CD4-positive, alpha-beta T cell treated with Interleukin-17A for 4 hours (primary cell): ENCODE results near the gene CCDC88C.
"Not testable (repeated sequence)": the region's sequence is repeated elsewhere in the genome, so short reads cannot be mapped to it uniquely, and the experiment has no call there.

Experiments used
- DNase-seq: peaks from one replicate; pipeline ENCODE4 v3.0.0-alpha.2; 2020; ENCODE audit warnings: mixed read lengths

The CCDC88C gene

GRCh38 chr14:91284791-91285548, 132.7 kb downstream of the CCDC88C start:
- no peak for DNase-seq

GRCh38 chr14:91284146-91284790, 133.4 kb downstream of the CCDC88C start:
- no peak for DNase-seq

GRCh38 chr14:91283666-91284065, 134.0 kb downstream of the CCDC88C start:
- DNase-seq: no peak

GRCh38 chr14:91282954-91283645, 134.5 kb downstream of the CCDC88C start:
- DNase-seq: no peak

GRCh38 chr14:91281346-91281745, 136.3 kb downstream of the CCDC88C start:
- DNase-seq: no peak

GRCh38 chr14:91280129-91280528, 137.5 kb downstream of the CCDC88C start:
- DNase-seq: no peak

GRCh38 chr14:91279354-91279753, 138.3 kb downstream of the CCDC88C start:
- DNase-seq: no peak

- DNase-seq: no peak
Measured at GRCh38 chr14:91278383-91278715, 139.3 kb downstream of the CCDC88C start.

GRCh38 chr14:91277546-91278382, 139.9 kb downstream of the CCDC88C start:
- DNase-seq: no peak

GRCh38 chr14:91274796-91275195, 142.8 kb downstream of the CCDC88C start:
- no peak for DNase-seq

GRCh38 chr14:91273885-91274273, 143.7 kb downstream of the CCDC88C start:
- DNase-seq: no peak

GRCh38 chr14:91273273-91273884, 144.2 kb downstream of the CCDC88C start:
- DNase-seq: no peak

GRCh38 chr14:91272341-91273272, 145.0 kb downstream of the CCDC88C start:
- no peak for DNase-seq

GRCh38 chr14:91271639-91272038, 146.0 kb downstream of the CCDC88C start:
- DNase-seq: no peak

GRCh38 chr14:91270619-91271018, 147.0 kb downstream of the CCDC88C start:
- DNase-seq: no peak

- DNase-seq: no peak
Measured at GRCh38 chr14:91270188-91270587, 147.4 kb downstream of the CCDC88C start.

GRCh38 chr14:91269076-91269991, 148.3 kb downstream of the CCDC88C start:
- DNase-seq: no peak

GRCh38 chr14:91267965-91268437, 149.6 kb downstream of the CCDC88C start:
- no peak for DNase-seq

- not testable (repeated sequence) for DNase-seq
Measured at GRCh38 chr14:91266276-91266675, 151.3 kb downstream of the CCDC88C start.

GRCh38 chr14:91265404-91265803, 152.2 kb downstream of the CCDC88C start:
- no peak for DNase-seq
